ENCODE data around the gene AVPR1B.

Gene AVPR1B

DNA sequence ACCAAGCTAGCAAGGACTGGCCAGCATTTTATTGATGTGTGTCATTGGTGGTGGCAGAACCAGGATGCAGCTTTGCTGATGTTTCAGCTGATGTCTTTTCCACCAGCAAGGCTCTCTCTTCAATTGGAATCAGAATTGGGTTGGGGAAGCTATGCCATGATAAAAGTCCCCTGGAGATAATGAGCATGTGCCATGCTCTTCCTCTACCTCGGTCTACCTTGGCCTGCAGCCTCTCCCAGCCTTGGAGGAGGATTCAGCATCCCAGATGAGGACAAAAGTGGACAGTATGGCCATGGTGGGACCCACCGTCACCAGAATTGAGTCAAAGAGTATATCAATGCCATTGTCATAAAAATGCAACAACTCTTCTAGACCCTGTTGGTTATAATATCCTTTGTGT, 8.6 kb downstream of the AVPR1B start:
- CTCF ChIA-PET: interaction anchor here (0.5 to 13.0 kb wide), 12 partner anchors 11 to 451 kb away, joined by 3 to 222 read pairs (median 4); partner anchors contain the start of gene CTSE
- no peak overlapping the region for H3K4me3 ChIP-seq (ENCODE audit: control insufficient read depth in 1 of 7, extremely low read depth in 1 of 7, insufficient read depth in 4 of 7, low read depth in 2 of 7, low read length in 6 of 7)
- POLR2A ChIA-PET: no interaction called here
- DNase-seq: no peak
- H3K27ac ChIP-seq (ENCODE audit: insufficient read depth in 1 of 2, low read depth in 1 of 2, low read length in 2 of 2, poor library complexity in 1 of 2, severe bottlenecking in 2 of 2): no peak overlapping the region
- peaks cover 0 to 28% (median 19%) of the 10 kb centered on the region in 4 experiments for H3K4me1 ChIP-seq (ENCODE audit: control extremely low read depth in 1 of 4, control insufficient read depth in 4 of 4, insufficient read depth in 4 of 4, low read length in 3 of 4)
- 100% methylated on average over 1 of the region's 2 CpGs for WGBS (ENCODE audit: insufficient coverage)
- no peaks in the 10 kb centered on the region for H3K27me3 ChIP-seq (replicated peaks in 2 of 5; ENCODE audit: control insufficient read depth in 4 of 5, insufficient read depth in 5 of 5, low read length in 4 of 5)
- no peaks in the 10 kb centered on the region for H3K9me3 ChIP-seq (ENCODE audit: control extremely low read depth in 1 of 5, control insufficient read depth in 4 of 5, insufficient read depth in 2 of 5, low read depth in 1 of 5, low read length in 4 of 5)
- no peaks in the 10 kb centered on the region for H3K36me3 ChIP-seq (ENCODE audit: control insufficient read depth in 4 of 4, insufficient read depth in 4 of 4, low read length in 3 of 4)

DNA sequence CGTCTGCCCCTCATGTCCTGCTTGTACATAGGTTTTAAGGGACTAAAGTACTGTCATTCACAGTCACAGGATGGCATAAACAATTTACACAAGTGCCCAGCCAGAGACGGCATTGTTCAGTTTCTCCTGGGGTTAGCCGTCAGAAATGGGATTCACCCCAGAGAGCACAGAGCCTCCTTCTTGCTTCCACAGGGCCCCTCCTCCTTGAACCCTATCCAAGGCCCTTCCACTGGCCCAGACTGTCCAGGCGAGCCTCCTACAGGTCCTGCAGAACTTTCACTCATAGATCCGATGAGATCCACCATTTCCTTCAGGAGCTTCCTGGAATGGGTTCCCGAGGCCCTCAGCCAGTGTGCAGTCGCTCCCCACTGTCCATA, 10.0 kb downstream of the AVPR1B start:
- no peak for DNase-seq
- 97% methylated on average over 7 of the region's 7 CpGs for WGBS (ENCODE audit: insufficient coverage)
- CTCF ChIA-PET: interaction anchor here (0.9 to 13.0 kb wide), 20 partner anchors 8 to 190 kb away, joined by 3 to 222 read pairs (median 8); partner anchors contain the start of gene CTSE
- no peaks in the 10 kb centered on the region for H3K9me3 ChIP-seq (ENCODE audit: control extremely low read depth in 1 of 5, control insufficient read depth in 4 of 5, insufficient read depth in 2 of 5, low read depth in 1 of 5, low read length in 4 of 5)
- H3K36me3 ChIP-seq (ENCODE audit: control insufficient read depth in 4 of 4, insufficient read depth in 4 of 4, low read length in 3 of 4): no peaks in the 10 kb centered on the region
- H3K4me1 ChIP-seq (ENCODE audit: control extremely low read depth in 1 of 4, control insufficient read depth in 4 of 4, insufficient read depth in 4 of 4, low read length in 3 of 4): peaks cover 6 to 36% (median 21%) of the 10 kb centered on the region in 4 experiments
- no peaks in the 10 kb centered on the region for H3K27me3 ChIP-seq (replicated peaks in 2 of 5; ENCODE audit: control insufficient read depth in 4 of 5, insufficient read depth in 5 of 5, low read length in 4 of 5)
- no peak overlapping the region for H3K27ac ChIP-seq (ENCODE audit: insufficient read depth in 1 of 2, low read depth in 1 of 2, low read length in 2 of 2, poor library complexity in 1 of 2, severe bottlenecking in 2 of 2)
- no peak overlapping the region for H3K4me3 ChIP-seq (ENCODE audit: control insufficient read depth in 1 of 7, extremely low read depth in 1 of 7, insufficient read depth in 4 of 7, low read depth in 2 of 7, low read length in 6 of 7)
- POLR2A ChIA-PET: no interaction called here

GRCh38 chr1:206106328-206107167, 10.6 kb downstream of the AVPR1B start:
- Histone ChIP-seq H3K4me1 (ENCODE audit: control extremely low read depth in 1 of 4, control insufficient read depth in 4 of 4, insufficient read depth in 4 of 4, low read length in 3 of 4) (peaks cover 12 to 42% (median 27%) of the 10 kb centered on the region in 4 experiments), H3K36me3 (ENCODE audit: control insufficient read depth in 4 of 4, insufficient read depth in 4 of 4, low read length in 3 of 4) (no peaks in the 10 kb centered on the region), H3K27me3 (replicated peaks in 2 of 5; ENCODE audit: control insufficient read depth in 4 of 5, insufficient read depth in 5 of 5, low read length in 4 of 5) (no peaks in the 10 kb centered on the region), H3K27ac (ENCODE audit: insufficient read depth in 1 of 2, low read depth in 1 of 2, low read length in 2 of 2, poor library complexity in 1 of 2, severe bottlenecking in 2 of 2) (no peak overlapping the region), H3K4me3 (ENCODE audit: control insufficient read depth in 1 of 7, extremely low read depth in 1 of 7, insufficient read depth in 4 of 7, low read depth in 2 of 7, low read length in 6 of 7) (no peak overlapping the region), H3K9me3 (ENCODE audit: control extremely low read depth in 1 of 5, control insufficient read depth in 4 of 5, insufficient read depth in 2 of 5, low read depth in 1 of 5, low read length in 4 of 5) (no peaks in the 10 kb centered on the region)
- POLR2A ChIA-PET: interaction anchor here (1.4 kb wide), 1 partner anchor 76 kb away, joined by 3 read pairs; no protein-coding TSS in a partner anchor
- WGBS (ENCODE audit: insufficient coverage): 64% methylated on average over 7 of the region's 8 CpGs
- CTCF ChIA-PET: interaction anchor here (0.8 to 13.0 kb wide), 29 partner anchors 9 to 315 kb away, joined by 3 to 222 read pairs (median 6); partner anchors contain the start of gene CTSE
- DNase-seq: peak; percentile 80 to 89 (median 83)

DNA sequence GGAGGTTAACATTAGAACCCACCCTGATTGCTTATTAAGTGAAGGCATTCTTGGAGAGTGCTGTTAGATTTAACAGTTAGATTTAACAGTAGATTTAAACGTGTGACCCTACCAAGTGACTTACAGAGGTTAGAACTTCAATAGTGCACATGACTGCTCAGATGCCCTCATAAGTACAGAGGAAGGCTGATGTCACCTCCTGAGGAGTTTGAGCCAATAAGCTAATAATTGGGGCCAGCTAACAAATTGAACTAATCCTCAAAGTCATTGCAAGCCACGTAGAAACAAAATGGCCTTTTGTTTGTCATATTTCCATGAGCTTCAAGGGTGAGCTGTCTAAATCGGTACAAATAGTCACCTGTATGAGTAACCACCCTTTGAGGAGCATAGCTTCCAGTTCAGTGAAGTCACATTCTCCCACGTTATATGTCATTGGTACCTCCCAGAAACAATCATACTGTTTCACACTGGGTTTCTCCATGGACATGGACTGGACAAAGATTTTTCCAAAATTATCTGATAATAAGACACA, 11.7 kb downstream of the AVPR1B start:
- no peak for DNase-seq
- Histone ChIP-seq H3K9me3 (ENCODE audit: control extremely low read depth in 1 of 5, control insufficient read depth in 4 of 5, insufficient read depth in 2 of 5, low read depth in 1 of 5, low read length in 4 of 5) (no peaks in the 10 kb centered on the region), H3K4me1 (ENCODE audit: control extremely low read depth in 1 of 4, control insufficient read depth in 4 of 4, insufficient read depth in 4 of 4, low read length in 3 of 4) (peaks cover 21 to 53% (median 37%) of the 10 kb centered on the region in 4 experiments), H3K36me3 (ENCODE audit: control insufficient read depth in 4 of 4, insufficient read depth in 4 of 4, low read length in 3 of 4) (no peaks in the 10 kb centered on the region), H3K27ac (ENCODE audit: insufficient read depth in 1 of 2, low read depth in 1 of 2, low read length in 2 of 2, poor library complexity in 1 of 2, severe bottlenecking in 2 of 2) (no peak overlapping the region), H3K27me3 (replicated peaks in 2 of 5; ENCODE audit: control insufficient read depth in 4 of 5, insufficient read depth in 5 of 5, low read length in 4 of 5) (no peaks in the 10 kb centered on the region), H3K4me3 (ENCODE audit: control insufficient read depth in 1 of 7, extremely low read depth in 1 of 7, insufficient read depth in 4 of 7, low read depth in 2 of 7, low read length in 6 of 7) (no peak overlapping the region)
- CTCF ChIA-PET: interaction anchor here (0.7 to 13.0 kb wide), 27 partner anchors 9 to 314 kb away, joined by 3 to 222 read pairs (median 6); partner anchors contain the start of gene CTSE
- WGBS (ENCODE audit: insufficient coverage): 96% methylated on average over 3 of the region's 4 CpGs
- POLR2A ChIA-PET: interaction anchor here (1.4 kb wide), 1 partner anchor 75 kb away, joined by 3 read pairs; no protein-coding TSS in a partner anchor

GRCh38 chr1:206103979-206104378, 13.2 kb downstream of the AVPR1B start:
- no peak for DNase-seq
- Histone ChIP-seq H3K27me3 (replicated peaks in 2 of 5; ENCODE audit: control insufficient read depth in 4 of 5, insufficient read depth in 5 of 5, low read length in 4 of 5) (no peaks in the 10 kb centered on the region), H3K4me1 (ENCODE audit: control extremely low read depth in 1 of 4, control insufficient read depth in 4 of 4, insufficient read depth in 4 of 4, low read length in 3 of 4) (peaks cover 27 to 68% (median 50%) of the 10 kb centered on the region in 4 experiments), H3K9me3 (ENCODE audit: control extremely low read depth in 1 of 5, control insufficient read depth in 4 of 5, insufficient read depth in 2 of 5, low read depth in 1 of 5, low read length in 4 of 5) (no peaks in the 10 kb centered on the region), H3K4me3 (ENCODE audit: control insufficient read depth in 1 of 7, extremely low read depth in 1 of 7, insufficient read depth in 4 of 7, low read depth in 2 of 7, low read length in 6 of 7) (no peak overlapping the region), H3K36me3 (ENCODE audit: control insufficient read depth in 4 of 4, insufficient read depth in 4 of 4, low read length in 3 of 4) (peaks cover 0 to 2% (median under 1%) of the 10 kb centered on the region in 4 experiments), H3K27ac (ENCODE audit: insufficient read depth in 1 of 2, low read depth in 1 of 2, low read length in 2 of 2, poor library complexity in 1 of 2, severe bottlenecking in 2 of 2) (no peak overlapping the region)
- 100% methylated on average over 8 of the region's 10 CpGs for WGBS (ENCODE audit: insufficient coverage)
- POLR2A ChIA-PET: no interaction called here
- CTCF ChIA-PET: interaction anchor here (0.8 to 13.0 kb wide), 8 partner anchors 11 to 185 kb away, joined by 3 to 222 read pairs (median 10); no protein-coding TSS in a partner anchor

GRCh38 chr1:206102292-206102936, 14.8 kb downstream of the AVPR1B start:
- no peaks in the 10 kb centered on the region for H3K9me3 ChIP-seq (ENCODE audit: control extremely low read depth in 1 of 5, control insufficient read depth in 4 of 5, insufficient read depth in 2 of 5, low read depth in 1 of 5, low read length in 4 of 5)
- CTCF ChIA-PET: interaction anchor here (0.9 to 13.0 kb wide), 10 partner anchors 10 to 118 kb away, joined by 3 to 222 read pairs (median 4); no protein-coding TSS in a partner anchor
- DNase-seq: peak; percentile 69 to 84 (median 77)
- peaks cover 28 to 84% (median 65%) of the 10 kb centered on the region in 4 experiments for H3K4me1 ChIP-seq (ENCODE audit: control extremely low read depth in 1 of 4, control insufficient read depth in 4 of 4, insufficient read depth in 4 of 4, low read length in 3 of 4)
- peak overlapping the region in 1 of 7 experiments; percentile 53 for H3K4me3 ChIP-seq (ENCODE audit: control insufficient read depth in 1 of 7, extremely low read depth in 1 of 7, insufficient read depth in 4 of 7, low read depth in 2 of 7, low read length in 6 of 7)
- POLR2A ChIA-PET: no interaction called here
- H3K36me3 ChIP-seq (ENCODE audit: control insufficient read depth in 4 of 4, insufficient read depth in 4 of 4, low read length in 3 of 4): peaks cover 0 to 3% (median 1%) of the 10 kb centered on the region in 4 experiments
- no peaks in the 10 kb centered on the region for H3K27me3 ChIP-seq (replicated peaks in 2 of 5; ENCODE audit: control insufficient read depth in 4 of 5, insufficient read depth in 5 of 5, low read length in 4 of 5)
- H3K27ac ChIP-seq (ENCODE audit: insufficient read depth in 1 of 2, low read depth in 1 of 2, low read length in 2 of 2, poor library complexity in 1 of 2, severe bottlenecking in 2 of 2): peak overlapping the region; percentile 21 to 49
